CD14-positive monocyte (primary cell): ENCODE measurements around the gene CCNB2. TPM values are rescaled to one million over a fixed set of nuclear protein-coding genes. Genes with fewer than 3 reads are reported as not detected.

Source experiments
- DNase-seq, 3 donors: peaks; one replicate each; pipeline ENCODE4 v3.0.0-alpha.2; 2011 to 2022
- H2AFZ ChIP-seq: 2 replicates; pipeline ENCODE4 v1.6.0; 2012; ENCODE audit warnings: mild to moderate bottlenecking, low read depth, low read length, inconsistent platforms; ENCODE audit not compliant: insufficient read depth, poor library complexity, severe bottlenecking
- H3K27ac ChIP-seq, 2 donors: 1 replicate in 1 of 2; 2 replicates in 1 of 2; pipeline ENCODE4 v1.5.1; 2012 to 2013; ENCODE audit warnings: low read length in 2 of 2, control low read depth in 1 of 2, inconsistent platforms in 1 of 2, low read depth in 1 of 2, mild to moderate bottlenecking in 1 of 2
- H3K27me3 ChIP-seq, 2 donors: one replicate each; pipeline versions ENCODE4 v1.6.0 to v1.6.1; 2011 to 2013; ENCODE audit warnings: low read length in 2 of 2; ENCODE audit not compliant: control insufficient read depth in 2 of 2, insufficient read depth in 2 of 2
- H3K36me3 ChIP-seq, 2 donors: replicated peaks in 1 of 2; 1 replicate in 1 of 2; 2 replicates in 1 of 2; pipeline versions ENCODE4 v1.5.1 to v1.6.1; 2012 to 2013; ENCODE audit warnings: low read length in 2 of 2, control low read depth in 1 of 2, inconsistent platforms in 1 of 2, mild to moderate bottlenecking in 1 of 2; ENCODE audit not compliant: insufficient read depth in 2 of 2, control insufficient read depth in 1 of 2
- H3K4me1 ChIP-seq, 2 donors: 1 replicate in 1 of 2; 2 replicates in 1 of 2; pipeline versions ENCODE4 v1.5.1 to v1.6.1; 2012 to 2013; ENCODE audit warnings: low read length in 2 of 2, control low read depth in 1 of 2, inconsistent platforms in 1 of 2, mild to moderate bottlenecking in 1 of 2, moderate library complexity in 1 of 2; ENCODE audit not compliant: insufficient read depth in 2 of 2, control insufficient read depth in 1 of 2
- H3K4me2 ChIP-seq: replicated peaks from 2 replicates; pipeline ENCODE3; 2012; ENCODE audit warnings: low read length, moderate library complexity, mild to moderate bottlenecking; ENCODE audit not compliant: poor library complexity, severe bottlenecking; ENCODE audit errors: extremely low read depth
- H3K4me3 ChIP-seq, 3 experiments: fragments of 200-600 bp in 1 of 3; sonication (generic) in 1 of 3; replicated peaks in 1 of 3; 1 replicate in 2 of 3; 2 replicates in 1 of 3; pipeline ENCODE4 v1.5.1; 2011 to 2013; ENCODE audit warnings: low read length in 3 of 3, mild to moderate bottlenecking in 3 of 3, control low read depth in 2 of 3, low read depth in 2 of 3, inconsistent platforms in 1 of 3, moderate library complexity in 1 of 3
- H3K79me2 ChIP-seq: 2 replicates; pipeline ENCODE4 v1.6.0; 2012; ENCODE audit warnings: mild to moderate bottlenecking, control low read depth, inconsistent platforms, low read length, moderate library complexity; ENCODE audit not compliant: insufficient read depth
- H3K9ac ChIP-seq: 2 replicates; pipeline ENCODE4 v1.6.0; 2017; ENCODE audit warnings: low read length, mild to moderate bottlenecking; ENCODE audit not compliant: insufficient read depth, poor library complexity, severe bottlenecking
- H3K9me3 ChIP-seq, 2 donors: replicated peaks in 1 of 2; 1 replicate in 1 of 2; 2 replicates in 1 of 2; pipeline versions ENCODE4 v1.5.1 to v1.6.1; 2012 to 2013; ENCODE audit warnings: low read length in 2 of 2, control low read depth in 1 of 2; ENCODE audit not compliant: control insufficient read depth in 1 of 2, insufficient read depth in 1 of 2
- H4K20me1 ChIP-seq: 2 replicates; pipeline ENCODE4 v1.6.0; 2012; ENCODE audit warnings: mild to moderate bottlenecking, low read length, control low read depth, moderate library complexity; ENCODE audit not compliant: insufficient read depth
- H3K27ac Mint-ChIP-seq, 7 donors: one replicate each; pipeline ENCODE4 v1.8.0; 2020; ENCODE audit warnings: mild to moderate bottlenecking in 7 of 7, mixed read lengths in 7 of 7, moderate library complexity in 6 of 7, inconsistent platforms in 2 of 7
- H3K27me3 Mint-ChIP-seq, 3 donors: one replicate each; pipeline ENCODE4 v1.8.0; 2021 to 2022; ENCODE audit warnings: low read depth in 3 of 3, mild to moderate bottlenecking in 3 of 3, mixed read lengths in 3 of 3, moderate library complexity in 3 of 3, inconsistent platforms in 1 of 3
- H3K36me3 Mint-ChIP-seq, 2 donors: one replicate each; pipeline ENCODE4 v1.8.0; 2020; ENCODE audit warnings: mixed read lengths in 2 of 2, inconsistent platforms in 1 of 2, mild to moderate bottlenecking in 1 of 2
- H3K4me1 Mint-ChIP-seq: one replicate; pipeline ENCODE4 v1.8.0; 2020; ENCODE audit warnings: mild to moderate bottlenecking, mixed read lengths
- H3K4me3 Mint-ChIP-seq, 2 donors: one replicate each; pipeline ENCODE4 v1.8.0; 2020; ENCODE audit warnings: mild to moderate bottlenecking in 2 of 2, mixed read lengths in 2 of 2, moderate library complexity in 1 of 2
- H3K9me3 Mint-ChIP-seq, 7 donors: one replicate each; pipeline ENCODE4 v1.8.0; 2020 to 2022; ENCODE audit warnings: mixed read lengths in 7 of 7, mild to moderate bottlenecking in 6 of 7, moderate library complexity in 6 of 7, inconsistent platforms in 2 of 7
- CTCF ChIP-seq: fragments of 200-600 bp; IDR thresholded peaks from one replicate; pipeline ENCODE4 v1.8.0; 2022; ENCODE audit warnings: antibody characterized with exemption, mild to moderate bottlenecking
- WGBS: methylation state at CpG from one replicate; pipeline ENCODE4 v1.1.5; 2013; ENCODE audit warnings: missing lambda C conversion rate; ENCODE audit not compliant: insufficient coverage; 5-methylcytosine and 5-hydroxymethylcytosine counted together
- intact Hi-C, 2 donors: fragments of 100-400 bp; cut with micrococcal nuclease; formaldehyde crosslinking; loops; one replicate each; pipeline versions ENCODE4 v1.15.0 to v1.15.1; 2023
- polyA plus RNA-seq, 3 donors: library from polyadenylated mRNA; depleted of rRNA in 1 of 3; unstranded in 2 of 3; stranded (reverse) in 1 of 3; fragments of 300-500 nt in 2 of 3; fragments of >200 nt in 1 of 3; fragmentation: Illumina TruSeq in 2 of 3; gene quantifications; 1 replicate in 2 of 3; 2 replicates in 1 of 3; pipeline ENCODE4 v1.2.3, GENCODE V29; 2012 to 2021

The CCNB2 gene
- polyA plus RNA-seq, 3 donors: 0.13 to 0.53 (median 0.31) TPM

GRCh38 chr15:59087731-59088130 is 17.2 kb upstream of the CCNB2 start:
- Mint-ChIP-seq H3K27ac (peak overlapping the region in 2 of 7 donors; percentile 6 to 38), H3K9me3 (no peaks in the 10 kb centered on the region), H3K4me3 (no peak overlapping the region), H3K4me1 (no peaks in the 10 kb centered on the region), H3K36me3 (peaks cover 77 to 88% of the 10 kb centered on the region in 2 donors), H3K27me3 (no peaks in the 10 kb centered on the region)
- DNase-seq: no peak
- H4K20me1 ChIP-seq: peaks cover 46% of the 10 kb centered on the region
- no peak overlapping the region for H2AFZ ChIP-seq
- WGBS: 77% methylated on average over 2 of the region's 2 CpGs
- no peaks in the 10 kb centered on the region for H3K9me3 ChIP-seq
- intact Hi-C loops: no loop called here
- H3K36me3 ChIP-seq: peaks cover 85 to 97% of the 10 kb centered on the region in 2 donors
- no peak overlapping the region for H3K9ac ChIP-seq
- H3K4me2 ChIP-seq: no peak overlapping the region
- no peak overlapping the region for H3K4me3 ChIP-seq
- no peak for TF ChIP-seq CTCF
- no peaks in the 10 kb centered on the region for H3K4me1 ChIP-seq
- no peaks in the 10 kb centered on the region for H3K27me3 ChIP-seq
- no peaks in the 10 kb centered on the region for H3K79me2 ChIP-seq
- no peak overlapping the region for H3K27ac ChIP-seq

- Mint-ChIP-seq H3K27ac (no peak overlapping the region), H3K4me1 (no peaks in the 10 kb centered on the region), H3K27me3 (no peaks in the 10 kb centered on the region), H3K4me3 (no peak overlapping the region), H3K36me3 (peaks cover 65 to 84% of the 10 kb centered on the region in 2 donors), H3K9me3 (no peaks in the 10 kb centered on the region)
- H3K27me3 ChIP-seq: no peaks in the 10 kb centered on the region
- H3K4me1 ChIP-seq: no peaks in the 10 kb centered on the region
- H3K4me3 ChIP-seq: no peak overlapping the region
- no peak overlapping the region for H3K9ac ChIP-seq
- WGBS: no CpG with 5 or more reads among the region's 1 CpG
- H4K20me1 ChIP-seq: peaks cover 15% of the 10 kb centered on the region
- no peak overlapping the region for H2AFZ ChIP-seq
- no peak for DNase-seq
- intact Hi-C loops: no loop called here
- H3K9me3 ChIP-seq: no peaks in the 10 kb centered on the region
- no peak overlapping the region for H3K4me2 ChIP-seq
- TF ChIP-seq CTCF: no peak
- H3K79me2 ChIP-seq: no peaks in the 10 kb centered on the region
- H3K36me3 ChIP-seq: peaks cover 90 to 97% of the 10 kb centered on the region in 2 donors
- H3K27ac ChIP-seq: no peak overlapping the region
These were observed 10.9 kb upstream of the CCNB2 start for GRCh38 chr15:59094077-59094476.
